Stomach (tissue), 4 donors: ENCODE results near the gene APRT.

Source experiments
- CTCF ChIP-seq, 7 experiments: fragments of 450-650 bp in 4 of 7; fragments of 200-600 bp in 3 of 7; sonication (generic) in 3 of 7; IDR thresholded peaks; one replicate each; pipeline ENCODE4 v1.5.1; 2016 to 2019; ENCODE audit warnings: antibody characterized with exemption in 7 of 7, control low read depth in 2 of 7, mild to moderate bottlenecking in 1 of 7
- POLR2A ChIP-seq, 4 donors: fragments of 450-650 bp; IDR thresholded peaks; one replicate each; pipeline ENCODE4 v1.6.1; 2016; ENCODE audit warnings: antibody characterized with exemption in 4 of 4, control low read depth in 2 of 4, mild to moderate bottlenecking in 1 of 4, moderate library complexity in 1 of 4
- POLR2AphosphoS5 ChIP-seq, 3 donors: sonication (generic); formaldehyde crosslinking; IDR thresholded peaks; one replicate each; pipeline ENCODE4 v1.6.1; 2016; ENCODE audit warnings: antibody characterized with exemption in 3 of 3

- TF ChIP-seq POLR2AphosphoS5 (IDR thresholded peaks at IDR 0.05) (no peak), CTCF (IDR thresholded peaks at IDR 0.05) (no peak), POLR2A (IDR thresholded peaks at IDR 0.05) (no peak)
Observed at GRCh38 chr16:88821168-88821850, 9.6 kb upstream of the APRT start.
